Measurements from ENCODE around the gene ROBO2. TPM values are rescaled to one million over a fixed set of nuclear protein-coding genes. Genes with fewer than 3 reads are reported as not detected.

ROBO2 gene
- total and polyA plus RNA-seq, 10 donors = 0.41 to 14.8 (median 5.2) TPM

DNA sequence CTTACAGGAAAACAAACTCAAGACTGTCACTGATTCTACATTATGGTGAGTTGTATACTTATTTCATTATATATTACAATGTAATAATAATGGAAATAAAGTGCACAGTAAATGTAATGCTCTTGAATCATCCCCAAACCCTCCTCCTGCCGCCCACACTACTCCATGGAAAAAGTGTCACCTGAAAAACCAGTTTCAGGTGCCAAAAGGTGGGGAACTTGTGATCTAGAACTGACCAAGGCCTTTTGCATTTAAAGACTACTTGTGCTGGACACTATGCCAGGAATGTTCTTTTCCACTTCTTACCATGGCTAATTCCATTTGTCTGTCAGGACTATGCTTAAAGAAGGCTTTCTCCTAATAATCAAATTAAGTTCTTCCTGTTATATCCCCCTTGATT lies 32.3 kb downstream of the ROBO2 start:
- intact Hi-C loops (cut with DNase I; ENCODE audit: low total_unique reads) = no loop called here
- 59 to 82% (median 71%) methylated on average over 1 of the region's 1 CpG for WGBS, 5 donors
- Histone ChIP-seq H3K4me3 (no peak overlapping the region), H3K36me3 (no peaks in the 10 kb centered on the region), H3K27ac (no peak overlapping the region), H3K9me3 (peaks cover 0 to 5% (median 0%) of the 10 kb centered on the region in 8 donors), H3K4me1 (no peaks in the 10 kb centered on the region), H3K27me3 (replicated peaks in 1 of 7) (no peaks in the 10 kb centered on the region)
- TF ChIP-seq, protein P1, sequence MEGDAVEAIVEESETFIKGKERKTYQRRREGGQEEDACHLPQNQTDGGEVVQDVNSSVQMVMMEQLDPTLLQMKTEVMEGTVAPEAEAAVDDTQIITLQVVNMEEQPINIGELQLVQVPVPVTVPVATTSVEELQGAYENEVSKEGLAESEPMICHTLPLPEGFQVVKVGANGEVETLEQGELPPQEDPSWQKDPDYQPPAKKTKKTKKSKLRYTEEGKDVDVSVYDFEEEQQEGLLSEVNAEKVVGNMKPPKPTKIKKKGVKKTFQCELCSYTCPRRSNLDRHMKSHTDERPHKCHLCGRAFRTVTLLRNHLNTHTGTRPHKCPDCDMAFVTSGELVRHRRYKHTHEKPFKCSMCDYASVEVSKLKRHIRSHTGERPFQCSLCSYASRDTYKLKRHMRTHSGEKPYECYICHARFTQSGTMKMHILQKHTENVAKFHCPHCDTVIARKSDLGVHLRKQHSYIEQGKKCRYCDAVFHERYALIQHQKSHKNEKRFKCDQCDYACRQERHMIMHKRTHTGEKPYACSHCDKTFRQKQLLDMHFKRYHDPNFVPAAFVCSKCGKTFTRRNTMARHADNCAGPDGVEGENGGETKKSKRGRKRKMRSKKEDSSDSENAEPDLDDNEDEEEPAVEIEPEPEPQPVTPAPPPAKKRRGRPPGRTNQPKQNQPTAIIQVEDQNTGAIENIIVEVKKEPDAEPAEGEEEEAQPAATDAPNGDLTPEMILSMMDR (IDR thresholded peaks at IDR 0.05 in 8 of 11, conservative IDR thresholded peaks at IDR 0.05 in 3 of 11) = no peak
- TF ChIP-seq POLR2A (IDR thresholded peaks at IDR 0.05) (no peak), POLR2AphosphoS5 (IDR thresholded peaks at IDR 0.05) (no peak)
- no peak for DNase-seq

DNA sequence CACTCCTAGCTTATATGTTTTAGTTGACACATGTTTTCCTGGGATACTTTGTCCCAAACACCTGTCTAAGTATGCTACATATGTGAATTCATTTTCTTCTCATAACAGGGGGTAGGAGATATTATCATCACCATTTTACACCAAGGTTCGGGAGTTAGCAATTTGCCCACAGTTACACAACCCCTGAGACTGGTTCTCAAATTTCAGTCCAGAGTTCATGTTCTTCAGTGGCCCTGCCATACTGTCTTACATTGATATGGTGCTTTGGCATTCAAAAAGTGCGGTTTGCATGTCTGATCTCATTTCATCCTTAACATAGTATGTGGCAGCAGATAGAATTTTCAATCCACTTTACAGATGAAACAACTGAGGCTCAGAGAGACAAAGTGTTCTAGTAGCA lies 38.4 kb downstream of the ROBO2 start:
- DNase-seq = no peak
- no peaks in the 10 kb centered on the region for H3K36me3 ChIP-seq
- H3K27ac ChIP-seq = no peak overlapping the region
- H3K27me3 ChIP-seq (replicated peaks in 1 of 7) = no peaks in the 10 kb centered on the region
- H3K4me3 ChIP-seq = no peak overlapping the region
- no peaks in the 10 kb centered on the region for H3K4me1 ChIP-seq
- TF ChIP-seq, protein P1 (IDR thresholded peaks at IDR 0.05 in 8 of 11, conservative IDR thresholded peaks at IDR 0.05 in 3 of 11) = no peak
- TF ChIP-seq POLR2A (IDR thresholded peaks at IDR 0.05) (no peak), POLR2AphosphoS5 (IDR thresholded peaks at IDR 0.05) (no peak)
- intact Hi-C loops (cut with DNase I; ENCODE audit: low total_unique reads) = no loop called here
- no peaks in the 10 kb centered on the region for H3K9me3 ChIP-seq
- WGBS, 5 donors = 77 to 89% (median 85%) methylated on average over 2 of the region's 2 CpGs

DNA sequence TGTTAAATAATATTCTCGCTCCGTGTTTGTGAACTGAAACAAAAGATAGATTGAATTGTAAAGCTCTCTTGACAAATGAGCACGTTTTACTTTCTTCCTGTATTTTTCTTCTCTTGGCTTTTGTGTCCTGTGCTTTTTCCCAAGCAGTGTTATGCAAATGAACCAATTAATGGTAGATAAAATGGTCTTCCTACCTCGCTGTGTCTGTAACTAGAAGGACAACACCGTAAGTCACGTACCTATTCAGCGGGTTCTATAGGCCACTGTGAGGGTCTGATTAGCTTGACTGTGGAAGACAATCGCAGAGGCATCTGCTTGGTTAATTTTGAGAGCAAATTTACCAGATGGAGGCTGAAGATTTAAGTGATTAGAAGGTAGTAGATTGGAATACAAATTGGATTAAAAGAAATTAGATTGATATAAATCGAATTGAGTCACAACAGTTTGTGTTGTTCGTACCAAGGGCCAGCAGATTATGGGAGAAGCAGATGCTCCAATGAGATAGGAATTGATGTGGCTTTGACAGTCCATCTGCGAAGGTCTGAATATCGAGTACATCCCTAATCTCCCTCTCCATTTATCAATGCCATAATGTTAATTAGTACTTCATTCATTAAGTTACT lies 40.2 kb downstream of the ROBO2 start:
- DNase-seq = no peak
- WGBS, 5 donors = 70 to 80% (median 79%) methylated on average over 12 of the region's 12 CpGs
- H3K36me3 ChIP-seq = no peaks in the 10 kb centered on the region
- no peaks in the 10 kb centered on the region for H3K9me3 ChIP-seq
- no peaks in the 10 kb centered on the region for H3K27me3 ChIP-seq (replicated peaks in 1 of 7)
- no peak overlapping the region for H3K4me3 ChIP-seq
- intact Hi-C loops (cut with DNase I; ENCODE audit: low total_unique reads) = no loop called here
- no peaks in the 10 kb centered on the region for H3K4me1 ChIP-seq
- H3K27ac ChIP-seq = no peak overlapping the region
- TF ChIP-seq, protein P1 (IDR thresholded peaks at IDR 0.05 in 8 of 11, conservative IDR thresholded peaks at IDR 0.05 in 3 of 11) = no peak
- TF ChIP-seq POLR2AphosphoS5 (IDR thresholded peaks at IDR 0.05) (no peak), POLR2A (IDR thresholded peaks at IDR 0.05) (no peak)

DNA sequence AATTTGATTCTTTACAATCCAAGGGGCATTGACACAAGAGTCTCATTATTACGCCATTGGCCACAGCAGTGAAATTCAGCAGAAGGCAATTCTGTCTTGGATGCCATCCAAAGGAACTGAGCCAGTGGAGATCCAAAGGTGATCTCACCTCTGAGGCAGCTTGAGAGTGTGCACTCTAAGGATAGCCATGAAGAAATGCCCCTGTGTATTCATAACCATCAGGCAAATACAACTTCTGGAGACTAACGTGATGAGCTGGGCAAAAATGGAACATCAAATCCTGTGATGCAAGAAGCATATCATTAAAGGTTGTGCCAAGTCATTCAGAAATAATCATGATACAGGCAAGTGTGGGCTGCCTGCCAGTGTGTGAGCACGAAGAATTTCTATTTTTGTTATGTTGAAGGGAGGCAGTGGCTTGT lies 41.4 kb downstream of the ROBO2 start:
- DNase-seq = no peak
- TF ChIP-seq POLR2AphosphoS5 (IDR thresholded peaks at IDR 0.05) (no peak), POLR2A (IDR thresholded peaks at IDR 0.05) (no peak)
- TF ChIP-seq, protein P1 (IDR thresholded peaks at IDR 0.05 in 8 of 11, conservative IDR thresholded peaks at IDR 0.05 in 3 of 11) = no peak

More for the DNA sequence above, 41.4 kb downstream of the ROBO2 start:
- Histone ChIP-seq H3K9me3 (no peaks in the 10 kb centered on the region), H3K4me3 (no peak overlapping the region), H3K27ac (no peak overlapping the region), H3K36me3 (no peaks in the 10 kb centered on the region), H3K27me3 (replicated peaks in 1 of 7) (no peaks in the 10 kb centered on the region), H3K4me1 (no peaks in the 10 kb centered on the region)
- intact Hi-C loops (cut with DNase I; ENCODE audit: low total_unique reads) = no loop called here
- 56 to 77% (median 69%) methylated on average over 3 of the region's 3 CpGs for WGBS, 5 donors
